Right hindlimb (tissue), 1 donor: Measurements from ENCODE around the gene RUNX1.

Source experiments
- DNase-seq: peaks from one replicate; pipeline ENCODE4 v3.0.0-alpha.2; 2018

RUNX1 gene

GRCh38 chr21:34890724-34891612 lies 158.1 kb downstream of the RUNX1 start:
- peak; percentile 59 for DNase-seq

- no peak for DNase-seq
Measured at GRCh38 chr21:34890470-34890723, 158.7 kb downstream of the RUNX1 start.

- peak; percentile 84 for DNase-seq
Measured at GRCh38 chr21:34889676-34890469, 159.2 kb downstream of the RUNX1 start.

GRCh38 chr21:34889320-34889675 lies 159.8 kb downstream of the RUNX1 start:
- DNase-seq = peak; percentile 77

DNA sequence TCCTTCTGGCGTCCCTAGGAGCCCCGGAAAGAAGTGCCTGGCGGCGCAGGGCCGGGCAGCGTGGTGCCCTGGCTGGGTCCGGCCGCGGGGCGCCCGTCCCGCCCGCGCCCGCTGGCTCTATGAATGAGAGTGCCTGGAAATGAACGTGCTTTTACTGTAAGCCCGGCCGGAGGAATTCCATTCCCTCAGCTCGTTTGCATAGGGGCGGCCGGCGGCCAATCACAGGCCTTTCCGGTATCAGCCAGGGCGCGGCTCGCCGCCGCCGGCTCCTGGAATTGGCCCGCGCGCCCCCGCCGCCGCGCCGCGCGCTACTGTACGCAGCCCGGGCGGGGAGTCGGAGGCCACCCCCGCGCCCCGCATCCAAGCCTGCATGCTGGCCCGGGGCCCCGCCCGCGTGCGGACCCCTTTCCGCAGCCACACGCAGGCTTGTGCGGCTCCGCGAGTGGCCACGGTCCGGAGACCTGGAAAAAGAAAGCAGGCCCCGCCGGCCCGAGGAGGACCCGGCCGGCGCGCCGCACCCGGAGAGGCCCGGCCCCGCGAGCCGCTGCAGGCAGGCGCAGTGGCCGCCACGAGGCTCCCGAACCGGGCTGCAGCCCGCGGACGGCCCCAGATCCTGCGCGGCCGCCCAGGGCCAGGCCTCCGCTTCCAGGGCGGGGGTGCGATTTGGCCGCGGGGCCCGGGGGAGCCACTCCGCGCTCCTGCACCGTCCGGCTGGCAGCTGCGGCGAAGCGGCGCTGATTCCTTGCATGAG lies 160.4 kb downstream of the RUNX1 start:
- DNase-seq = peak; percentile 94

GRCh38 chr21:34887725-34888568 lies 161.2 kb downstream of the RUNX1 start:
- DNase-seq = peak; percentile 69

DNA sequence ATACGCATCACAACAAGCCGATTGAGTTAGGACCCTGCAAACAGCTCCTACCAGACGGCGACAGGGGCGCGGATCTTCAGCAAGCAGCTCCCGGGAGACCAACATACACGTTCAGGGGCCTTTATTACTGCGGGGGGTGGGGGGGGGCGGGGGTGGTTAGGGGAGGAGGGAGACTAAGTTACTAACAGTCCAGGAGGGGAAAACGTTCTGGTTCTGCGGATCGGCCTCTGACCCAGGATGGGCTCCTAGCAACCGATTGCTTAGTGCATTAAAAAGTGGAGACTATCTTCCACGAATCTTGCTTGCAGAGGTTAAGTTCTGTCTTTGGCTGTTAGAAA lies 162.0 kb downstream of the RUNX1 start:
- DNase-seq = no peak

- DNase-seq = peak; percentile 54
Measured at GRCh38 chr21:34886240-34887104, 162.6 kb downstream of the RUNX1 start.

DNA sequence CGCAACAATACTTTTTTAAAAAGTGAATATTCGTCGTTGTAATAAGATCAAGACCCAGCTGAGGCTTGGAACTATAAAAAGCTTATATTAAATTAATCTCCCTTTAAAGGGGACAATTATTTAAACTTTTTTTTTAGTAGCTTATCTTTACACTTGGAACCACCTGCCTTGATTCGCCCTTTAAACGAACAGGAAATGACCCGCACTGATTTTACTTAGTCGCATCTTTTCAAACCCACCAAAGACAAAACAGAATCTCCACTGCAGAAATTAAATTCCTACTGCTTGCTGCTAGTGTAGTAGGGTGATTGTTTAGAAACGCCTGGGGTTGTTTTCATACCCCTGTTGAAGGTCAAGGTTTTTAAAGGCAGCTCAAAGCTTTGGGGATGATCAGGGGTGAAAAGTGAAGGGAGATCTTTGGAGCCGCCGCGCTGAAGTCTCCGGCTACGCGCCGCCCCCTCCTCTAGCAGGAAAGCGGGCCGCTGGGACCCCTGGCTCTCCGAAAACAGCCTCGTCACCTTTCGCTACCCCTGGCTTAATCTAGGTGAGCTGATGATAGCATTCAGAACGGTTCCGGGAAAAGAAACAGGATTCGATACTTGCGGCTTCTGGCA lies 163.4 kb downstream of the RUNX1 start:
- DNase-seq = peak; percentile 43

DNA sequence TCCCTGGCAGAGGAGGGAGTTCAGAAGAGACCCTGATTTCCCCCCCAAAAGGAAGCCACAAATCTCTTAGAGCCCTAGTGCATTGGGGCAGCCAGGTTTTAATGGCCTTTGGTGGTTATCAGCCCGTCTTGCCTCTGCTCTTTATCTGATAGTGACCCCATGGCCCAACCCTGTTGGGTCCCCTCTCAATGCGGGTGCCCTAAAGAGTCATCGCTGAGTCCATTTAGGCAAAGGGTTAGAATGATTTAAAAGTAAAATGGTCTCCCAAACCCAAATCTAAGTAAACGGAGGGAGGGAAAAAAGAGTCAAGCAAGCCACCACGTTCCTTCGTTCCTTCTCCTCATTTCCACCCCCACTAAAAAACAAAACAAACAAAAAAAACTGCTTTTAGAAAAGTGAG lies 164.0 kb downstream of the RUNX1 start:
- no peak for DNase-seq

- no peak for DNase-seq
Measured at GRCh38 chr21:34884346-34884929, 164.7 kb downstream of the RUNX1 start.

- DNase-seq = no peak
Measured at GRCh38 chr21:34883491-34884271, 165.4 kb downstream of the RUNX1 start.

GRCh38 chr21:34882719-34883131 lies 166.4 kb downstream of the RUNX1 start:
- no peak for DNase-seq

GRCh38 chr21:34881839-34882371 lies 167.2 kb downstream of the RUNX1 start:
- no peak for DNase-seq

- no peak for DNase-seq
Measured at GRCh38 chr21:34881421-34881820, 167.7 kb downstream of the RUNX1 start.

DNA sequence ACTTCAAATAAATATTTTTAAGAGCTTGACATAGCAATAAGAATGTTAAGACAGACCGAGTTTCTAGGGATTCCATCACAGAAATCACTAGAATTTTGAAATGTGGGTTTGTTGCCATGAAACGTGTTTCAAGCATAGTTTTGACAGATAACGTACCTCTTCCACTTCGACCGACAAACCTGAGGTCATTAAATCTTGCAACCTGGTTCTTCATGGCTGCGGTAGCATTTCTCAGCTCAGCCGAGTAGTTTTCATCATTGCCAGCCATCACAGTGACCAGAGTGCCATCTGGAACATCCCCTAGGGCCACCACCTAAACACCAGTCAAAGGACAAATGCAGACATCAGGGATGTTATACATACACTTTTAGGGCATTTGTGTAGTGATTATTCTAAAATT lies 168.7 kb downstream of the RUNX1 start:
- DNase-seq = no peak

DNA sequence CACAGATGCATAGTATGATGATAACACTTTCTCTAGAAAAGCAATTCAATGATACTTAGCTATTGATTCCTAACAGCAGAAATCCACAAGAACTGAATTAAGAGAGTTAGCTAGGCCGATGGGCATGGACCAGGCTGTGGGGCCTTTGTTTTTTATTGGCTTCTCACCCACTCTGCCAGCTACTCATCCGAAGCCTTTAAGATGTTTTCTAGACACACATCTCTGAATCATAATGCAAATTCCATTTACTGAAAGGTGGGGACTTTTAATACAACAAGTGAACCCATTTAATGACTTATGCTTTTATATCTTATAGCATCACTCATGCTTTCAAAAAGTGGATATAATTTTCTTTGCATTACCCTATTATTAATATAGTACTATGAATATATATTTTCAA lies 170.2 kb downstream of the RUNX1 start:
- no peak for DNase-seq

- no peak for DNase-seq
Measured at GRCh38 chr21:34878501-34878900, 170.6 kb downstream of the RUNX1 start.

DNA sequence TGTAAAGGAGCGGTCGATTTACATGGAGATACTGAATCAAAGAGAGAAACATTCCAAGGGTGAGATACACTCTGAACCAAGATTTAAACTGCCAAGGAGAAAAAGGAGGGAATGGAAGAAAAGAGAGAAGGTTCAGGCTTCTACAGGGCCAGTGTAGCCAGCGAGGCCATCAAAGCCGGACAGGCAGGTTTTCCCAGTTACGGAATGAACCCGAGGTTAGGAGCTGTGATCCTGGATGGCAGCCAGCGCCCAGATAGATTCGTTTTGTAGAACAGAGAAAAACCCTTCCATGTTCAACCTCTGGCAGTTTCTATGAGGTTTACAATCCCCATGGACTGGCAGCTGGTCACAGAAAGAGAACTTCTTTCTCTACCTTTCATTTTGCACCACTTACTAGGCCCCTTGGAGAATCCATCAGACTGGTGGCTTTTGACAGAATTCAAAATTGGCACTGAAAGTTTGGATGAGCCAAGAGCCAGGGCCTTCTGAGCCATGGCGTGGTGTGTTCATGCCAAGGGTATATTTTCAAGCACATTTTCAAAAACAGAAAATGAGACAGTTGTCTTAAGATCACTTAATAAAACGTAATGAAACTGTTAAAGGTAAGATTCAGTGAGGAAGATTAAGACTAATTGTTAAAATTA lies 171.5 kb downstream of the RUNX1 start:
- DNase-seq = no peak
